ENCODE results near the gene TFPI. TPM values are rescaled to one million over a fixed set of nuclear protein-coding genes. Genes with fewer than 3 reads are reported as not detected.
"Not testable (repeated sequence)": the region's sequence is repeated elsewhere in the genome, so short reads cannot be mapped to it uniquely, and the experiment has no call there.

Gene TFPI
- total and polyA plus RNA-seq, 7 donors = 2.3 to 83.1 (median 29.3) TPM

DNA sequence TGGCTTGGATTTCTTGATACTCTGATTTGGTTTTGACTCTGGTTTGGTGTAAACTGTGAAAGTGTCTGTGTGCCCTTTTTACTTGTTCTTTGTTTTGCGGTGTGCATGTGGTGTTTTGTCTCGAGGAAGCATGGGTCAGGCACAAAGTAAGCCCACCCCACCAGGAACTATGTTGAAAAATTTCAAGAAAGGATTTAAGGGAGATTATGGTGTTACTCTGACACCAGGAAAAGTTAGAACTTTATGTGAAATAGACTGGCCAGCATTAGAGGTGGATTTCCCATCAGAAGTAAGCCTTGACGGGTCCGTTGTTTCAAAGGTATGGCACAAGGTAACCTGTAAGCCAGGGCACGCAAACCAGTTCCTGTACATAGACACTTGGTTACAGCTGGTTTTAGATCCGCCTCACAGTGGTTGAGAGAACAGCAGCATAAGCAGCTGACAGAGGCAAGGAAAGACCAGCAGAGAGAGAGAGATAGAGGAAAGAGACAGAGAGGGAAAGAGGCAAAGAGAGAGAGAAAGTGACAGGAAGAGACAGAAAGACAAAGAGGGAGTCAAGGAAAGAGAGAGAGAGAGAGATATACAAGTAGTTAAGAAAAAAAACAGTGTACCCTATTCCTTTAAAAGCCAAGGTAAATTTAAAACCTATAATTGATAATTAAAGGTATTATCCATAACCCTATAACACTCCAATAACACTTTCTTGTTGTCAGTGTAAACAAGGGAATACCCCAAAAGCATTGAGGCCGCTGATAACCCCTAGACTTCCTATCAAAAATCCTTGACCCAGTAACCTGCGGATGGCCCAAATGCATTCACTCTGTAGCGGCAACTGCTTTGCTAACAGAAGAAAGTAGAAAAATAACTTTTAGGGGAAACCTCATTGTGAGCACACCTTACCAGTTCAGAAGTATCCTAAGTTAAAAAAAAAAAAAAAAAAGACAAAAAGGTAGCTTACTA lies 42.6 kb downstream of the TFPI start:
- TF ChIP-seq POLR2AphosphoS5 (IDR thresholded peaks at IDR 0.05) (no peak), POLR2A (IDR thresholded peaks at IDR 0.05) (no peak), EP300 (IDR thresholded peaks at IDR 0.05) (no peak)
- TF ChIP-seq, protein P1, sequence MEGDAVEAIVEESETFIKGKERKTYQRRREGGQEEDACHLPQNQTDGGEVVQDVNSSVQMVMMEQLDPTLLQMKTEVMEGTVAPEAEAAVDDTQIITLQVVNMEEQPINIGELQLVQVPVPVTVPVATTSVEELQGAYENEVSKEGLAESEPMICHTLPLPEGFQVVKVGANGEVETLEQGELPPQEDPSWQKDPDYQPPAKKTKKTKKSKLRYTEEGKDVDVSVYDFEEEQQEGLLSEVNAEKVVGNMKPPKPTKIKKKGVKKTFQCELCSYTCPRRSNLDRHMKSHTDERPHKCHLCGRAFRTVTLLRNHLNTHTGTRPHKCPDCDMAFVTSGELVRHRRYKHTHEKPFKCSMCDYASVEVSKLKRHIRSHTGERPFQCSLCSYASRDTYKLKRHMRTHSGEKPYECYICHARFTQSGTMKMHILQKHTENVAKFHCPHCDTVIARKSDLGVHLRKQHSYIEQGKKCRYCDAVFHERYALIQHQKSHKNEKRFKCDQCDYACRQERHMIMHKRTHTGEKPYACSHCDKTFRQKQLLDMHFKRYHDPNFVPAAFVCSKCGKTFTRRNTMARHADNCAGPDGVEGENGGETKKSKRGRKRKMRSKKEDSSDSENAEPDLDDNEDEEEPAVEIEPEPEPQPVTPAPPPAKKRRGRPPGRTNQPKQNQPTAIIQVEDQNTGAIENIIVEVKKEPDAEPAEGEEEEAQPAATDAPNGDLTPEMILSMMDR (IDR thresholded peaks at IDR 0.05) = no peak
- Histone ChIP-seq H3K4me3 (no peak overlapping the region), H3K9me3 (no peaks in the 10 kb centered on the region), H3K27me3 (no peaks in the 10 kb centered on the region), H3K4me1 (no peaks in the 10 kb centered on the region), H3K36me3 (no peaks in the 10 kb centered on the region), H3K27ac (no peak overlapping the region)
- no peak for DNase-seq
- intact Hi-C loops (cut with DNase I) = no loop called here
- 82 to 84% methylated on average over 9 of the region's 9 CpGs for WGBS, 2 donors

DNA sequence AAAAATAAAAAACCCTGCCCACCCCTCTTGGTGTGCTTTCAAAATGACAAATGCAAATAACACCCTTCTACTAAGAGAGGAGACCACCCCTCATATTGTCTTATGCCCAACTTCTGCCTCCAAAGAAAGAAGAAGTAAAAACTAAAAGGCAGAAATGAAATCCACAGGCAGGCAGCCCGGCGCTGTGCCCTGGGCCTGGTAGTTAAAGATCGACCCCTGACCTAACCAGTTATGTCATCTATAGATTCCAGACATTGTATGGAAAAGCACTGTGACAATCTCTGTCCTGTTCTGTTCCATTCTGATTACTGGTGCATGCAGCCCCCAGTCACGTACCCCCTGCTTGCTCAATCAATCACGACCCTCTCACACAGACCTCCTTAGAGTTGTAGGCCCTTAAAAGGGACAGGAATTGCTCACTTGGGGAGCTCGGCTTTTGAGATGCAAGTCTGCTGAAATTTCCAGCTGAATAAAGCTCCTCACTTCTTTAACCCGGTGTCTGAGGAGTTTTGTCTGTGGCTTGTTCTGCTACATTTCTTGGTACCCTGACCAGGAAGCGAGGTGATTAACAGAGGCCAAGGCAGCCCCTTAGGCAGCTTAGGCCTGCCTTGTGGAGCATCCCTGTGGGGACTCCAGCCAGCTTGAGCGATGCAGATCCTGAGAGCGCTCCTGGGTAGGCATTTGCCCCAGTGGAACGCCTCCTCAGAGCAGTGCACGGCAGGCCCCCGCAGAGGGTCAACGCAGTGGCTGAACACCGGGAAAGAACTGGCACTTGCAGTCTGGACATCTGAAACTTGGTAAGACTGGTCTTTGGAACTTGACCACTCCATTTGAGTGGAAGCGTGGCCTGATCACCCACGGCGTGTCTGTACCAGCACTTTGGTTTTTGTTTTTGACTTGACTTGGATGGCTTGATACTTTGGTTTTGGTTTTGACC lies 43.5 kb downstream of the TFPI start:
- H3K4me3 ChIP-seq; intact Hi-C loops (cut with DNase I); H3K27ac ChIP-seq; H3K4me1 ChIP-seq; DNase-seq; H3K27me3 ChIP-seq; H3K36me3 ChIP-seq; H3K9me3 ChIP-seq: not testable (repeated sequence)
- 84 to 89% methylated on average over 18 of the region's 18 CpGs for WGBS, 2 donors

DNA sequence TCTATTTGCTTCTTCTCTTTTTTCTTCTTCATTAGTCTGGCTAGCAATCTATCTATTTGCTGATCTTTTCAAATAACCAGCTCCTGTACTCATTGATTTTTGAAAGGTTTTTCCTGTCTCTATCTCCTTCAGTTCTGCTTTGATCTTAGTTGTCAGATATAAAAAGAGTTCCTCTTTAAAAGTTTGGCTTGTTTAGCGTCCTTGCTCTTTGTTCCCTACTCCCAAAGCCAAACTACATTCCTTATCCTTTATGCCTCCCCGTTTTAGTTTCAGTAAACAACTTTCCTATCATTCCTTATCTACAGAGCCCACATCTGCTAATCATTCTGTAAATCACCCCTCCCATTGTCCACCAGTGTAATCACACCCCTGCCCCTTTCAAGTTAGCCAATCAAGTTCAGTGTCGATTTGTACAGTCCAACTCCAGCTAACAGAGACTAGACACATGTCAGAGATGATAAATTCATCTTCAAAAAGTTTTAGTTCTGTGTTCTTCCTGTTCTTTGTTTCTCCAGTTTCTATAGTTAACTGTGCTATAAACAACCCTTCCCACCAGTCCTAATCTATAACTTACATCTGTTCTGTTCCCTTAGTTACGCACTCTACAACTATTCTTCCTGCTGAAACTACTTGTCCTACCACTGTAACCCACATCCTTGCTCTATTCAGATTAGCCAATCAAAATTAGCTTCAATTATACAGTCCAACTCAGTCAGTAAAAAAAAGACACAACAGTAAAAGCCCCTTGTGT lies 44.4 kb downstream of the TFPI start:
- Histone ChIP-seq H3K4me3 (no peak overlapping the region), H3K4me1 (no peaks in the 10 kb centered on the region), H3K27me3 (no peaks in the 10 kb centered on the region), H3K36me3 (no peaks in the 10 kb centered on the region), H3K27ac (no peak overlapping the region), H3K9me3 (no peaks in the 10 kb centered on the region)
- DNase-seq = no peak
- 22 to 37% methylated on average over 4 of the region's 4 CpGs for WGBS, 2 donors
- TF ChIP-seq POLR2AphosphoS5 (IDR thresholded peaks at IDR 0.05) (no peak), EP300 (IDR thresholded peaks at IDR 0.05) (no peak), POLR2A (IDR thresholded peaks at IDR 0.05) (no peak)
- TF ChIP-seq, protein P1 (IDR thresholded peaks at IDR 0.05) = no peak
- intact Hi-C loops (cut with DNase I) = no loop called here

DNA sequence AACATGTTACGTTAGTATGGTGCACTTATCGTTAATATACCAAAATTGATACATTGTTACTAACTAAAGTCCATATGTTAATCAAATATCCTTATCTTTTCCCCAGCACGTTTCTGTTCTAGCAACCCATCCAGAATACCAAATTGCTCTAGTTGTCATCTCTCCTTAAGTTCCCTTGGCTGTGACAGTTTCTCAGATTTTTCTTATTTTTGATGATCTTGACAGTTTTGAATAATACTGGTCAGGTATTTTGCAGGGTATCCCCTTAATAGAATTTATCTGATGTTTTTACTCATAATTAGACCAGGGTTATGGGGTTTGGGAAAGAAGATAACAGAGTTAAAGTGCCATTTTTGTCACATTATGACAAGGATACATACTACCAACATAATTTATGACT lies 47.8 kb downstream of the TFPI start:
- no peak overlapping the region for H3K4me3 ChIP-seq
- H3K36me3 ChIP-seq = no peaks in the 10 kb centered on the region
- H3K27ac ChIP-seq = no peak overlapping the region
- TF ChIP-seq EP300 (IDR thresholded peaks at IDR 0.05) (no peak), POLR2AphosphoS5 (IDR thresholded peaks at IDR 0.05) (no peak), POLR2A (IDR thresholded peaks at IDR 0.05) (no peak)
- TF ChIP-seq, protein P1 (IDR thresholded peaks at IDR 0.05) = no peak
- no peaks in the 10 kb centered on the region for H3K9me3 ChIP-seq
- 73 to 84% methylated on average over 3 of the region's 3 CpGs for WGBS, 2 donors
- H3K27me3 ChIP-seq = no peaks in the 10 kb centered on the region
- DNase-seq = no peak
- no peaks in the 10 kb centered on the region for H3K4me1 ChIP-seq
- intact Hi-C loops (cut with DNase I) = no loop called here
